HL-60/S4 (cell line): Measurements from ENCODE around the gene RASGEF1C.
"Not testable (repeated sequence)": the region's sequence is repeated elsewhere in the genome, so short reads cannot be mapped to it uniquely, and the experiment has no call there.

ENCODE experiments used
- in situ Hi-C: fragments of 300-500 bp; cut with MboI; formaldehyde crosslinking; loops from 2 replicates; pipeline ENCODE4 v1.14.3; 2022; ENCODE audit warnings: low sequenced_read_pairs

Gene RASGEF1C

DNA sequence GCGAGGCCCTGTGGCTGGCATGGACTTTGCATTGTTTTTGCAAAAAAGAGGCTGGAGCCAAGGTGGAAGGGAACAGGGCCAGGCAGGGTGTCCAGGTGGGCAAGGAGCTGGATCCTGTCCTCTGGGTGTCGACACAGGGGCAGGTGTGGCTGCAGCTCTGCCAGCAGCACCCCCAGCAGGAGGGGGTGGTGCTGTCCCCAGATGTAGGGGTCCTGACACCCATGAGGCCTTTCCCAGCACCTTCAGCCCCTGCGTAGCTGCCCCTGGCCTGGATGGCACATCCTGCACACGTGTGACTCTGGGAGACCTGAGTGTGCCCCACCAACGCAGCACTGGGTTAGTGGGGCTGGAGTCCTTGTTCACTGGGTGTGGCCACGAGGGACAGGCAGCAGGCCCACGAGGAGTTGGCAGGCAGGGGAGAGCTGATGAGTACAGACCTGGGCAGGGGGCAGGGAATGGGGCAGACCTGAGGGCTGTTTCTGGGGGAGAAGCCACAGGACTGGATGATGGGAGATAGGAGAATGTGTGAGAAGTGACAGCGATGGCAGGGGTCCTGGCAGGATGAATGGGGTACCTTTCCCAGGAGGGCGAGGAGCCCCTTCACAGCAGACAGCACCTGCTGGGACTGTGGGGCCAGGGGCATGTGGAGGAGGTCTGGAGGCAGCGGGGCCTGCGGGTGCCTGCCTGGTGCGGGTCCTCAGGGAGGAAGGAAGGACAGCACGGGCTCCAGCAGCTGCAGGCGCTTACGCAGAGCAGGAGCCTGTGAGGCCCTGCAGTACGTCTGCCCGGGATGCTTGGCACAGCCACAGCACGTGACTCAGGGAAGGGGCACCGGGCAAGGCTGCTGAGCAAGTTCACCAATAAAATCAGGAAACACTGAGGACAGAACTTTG lies 3.6 kb upstream of the RASGEF1C start:
- in situ Hi-C loops = no loop called here

DNA sequence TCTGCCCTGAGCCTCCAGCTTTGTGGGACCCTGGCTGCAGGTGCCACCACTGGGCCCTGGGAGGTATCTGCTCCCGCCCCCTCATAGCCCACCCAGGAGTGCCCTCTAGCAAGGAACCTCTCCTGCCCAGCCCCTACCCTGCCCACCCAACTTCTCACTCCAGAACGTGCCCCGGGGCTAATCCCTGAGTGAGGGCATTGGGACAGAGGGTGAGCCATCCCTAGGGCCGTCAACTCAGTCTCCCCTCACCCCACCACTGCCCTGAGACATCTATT lies 2.7 kb upstream of the RASGEF1C start:
- in situ Hi-C loops = no loop called here

DNA sequence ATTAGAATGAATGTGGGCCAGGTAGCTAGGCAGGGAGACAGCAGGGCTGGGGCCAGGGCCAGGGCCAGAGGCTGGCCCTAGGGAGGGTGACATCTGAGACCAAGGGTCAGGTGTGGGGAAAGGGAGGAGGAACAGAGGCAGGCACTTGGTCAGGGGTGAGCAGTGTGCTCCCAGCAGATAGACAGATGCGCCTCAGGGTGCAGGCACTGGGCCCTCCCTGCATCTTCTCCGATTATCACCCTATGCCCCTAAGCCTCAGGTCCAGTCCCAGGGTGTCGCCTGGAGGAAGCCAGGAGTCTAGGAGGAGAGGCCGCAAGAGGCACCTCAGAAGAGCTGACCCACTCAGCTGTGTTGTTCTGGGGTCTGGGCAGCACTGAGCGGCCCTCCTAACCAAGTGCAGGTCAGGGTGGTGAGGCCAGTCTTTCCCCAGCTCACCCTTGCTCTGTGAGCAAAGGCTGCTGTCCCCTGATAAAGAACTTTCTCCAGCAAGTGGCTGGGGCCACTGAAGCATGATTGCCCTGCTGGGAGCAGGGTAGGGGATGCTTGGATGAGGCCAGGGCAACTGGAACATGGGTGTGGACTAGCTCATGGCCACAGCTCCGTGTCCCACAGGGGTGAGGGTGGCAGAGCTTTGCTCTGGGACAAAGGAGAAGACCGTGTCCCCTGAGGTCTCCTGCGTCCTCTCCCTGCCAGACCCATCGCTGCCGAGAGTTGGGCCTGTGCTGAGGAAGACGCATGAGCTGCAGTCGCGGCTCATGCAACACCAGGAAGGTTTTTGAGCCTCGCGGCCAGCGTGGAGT lies 2.1 kb upstream of the RASGEF1C start:
- in situ Hi-C loops = no loop called here

DNA sequence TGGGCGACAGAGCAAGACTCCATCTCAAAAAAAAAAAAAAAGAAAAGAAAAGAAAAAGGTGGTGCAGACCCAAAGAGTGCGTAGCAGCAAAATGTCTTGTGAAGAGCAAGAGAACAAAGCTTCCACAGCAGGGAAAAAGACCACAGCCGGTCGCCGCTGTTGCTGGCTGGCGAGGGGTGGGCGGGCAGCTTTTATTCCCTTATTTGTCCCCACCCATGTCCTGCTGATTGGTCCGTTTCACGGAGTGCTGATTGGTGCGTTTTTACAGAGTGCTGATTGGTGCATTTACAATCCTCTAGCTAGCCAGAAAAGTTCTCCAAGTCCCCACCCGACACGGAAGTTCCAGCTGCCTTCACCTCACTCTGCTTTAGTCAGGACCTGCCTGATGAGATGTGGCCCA lies 1.1 kb upstream of the RASGEF1C start:
- in situ Hi-C loops = not testable (repeated sequence)

DNA sequence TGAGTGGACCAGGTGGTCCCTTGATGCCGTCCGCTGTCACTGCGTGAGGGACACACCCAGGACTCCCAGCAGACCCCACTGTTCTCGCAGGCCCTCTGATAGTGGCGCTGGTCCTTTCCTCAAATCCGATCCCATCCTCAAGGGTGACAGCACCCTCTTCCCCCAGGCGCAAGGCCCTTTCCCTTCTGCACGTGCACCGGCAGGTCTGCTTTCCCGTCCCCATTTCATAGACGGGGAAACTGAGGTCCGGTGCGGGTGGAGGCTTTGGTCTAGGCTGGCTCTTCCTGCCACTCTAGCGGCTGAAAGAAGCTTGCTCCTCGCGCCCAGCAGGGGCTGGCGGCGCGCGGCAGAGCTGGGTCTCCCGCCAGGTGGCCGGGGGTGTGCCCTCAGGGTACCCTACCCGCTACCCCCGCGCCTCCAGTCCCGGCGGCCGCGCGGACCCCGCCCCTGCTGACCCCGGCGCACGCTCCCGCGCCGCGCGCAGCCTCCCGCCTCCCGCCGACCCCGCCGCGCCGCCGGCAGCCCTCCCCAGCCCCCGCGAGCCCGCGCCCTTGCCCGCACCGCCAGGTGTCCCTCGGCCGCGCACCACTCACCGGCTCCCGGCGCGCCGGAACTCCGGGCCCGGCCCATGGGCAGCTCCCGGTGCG lies 453 bp downstream of the RASGEF1C start:
- in situ Hi-C loops = no loop called here

DNA sequence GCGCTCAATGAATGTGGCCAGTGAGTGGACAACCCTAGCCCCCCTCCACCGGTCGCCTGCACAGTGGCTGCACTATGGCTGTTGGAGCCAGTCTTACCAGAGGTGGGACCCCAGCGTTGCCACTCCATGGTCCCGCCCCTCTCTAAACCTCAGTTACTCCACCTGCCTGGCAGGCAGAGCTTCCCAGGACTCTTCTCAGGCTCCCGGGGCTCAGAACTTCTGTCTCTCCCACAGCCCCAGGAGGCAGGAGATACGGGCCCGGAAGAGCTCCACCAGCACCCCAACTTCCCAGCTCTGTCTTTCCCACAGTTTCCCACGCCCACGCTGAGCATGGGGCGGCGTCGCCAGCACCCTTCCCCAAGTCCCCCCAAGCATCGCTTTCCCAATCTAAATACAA lies 975 bp downstream of the RASGEF1C start:
- in situ Hi-C loops = no loop called here

DNA sequence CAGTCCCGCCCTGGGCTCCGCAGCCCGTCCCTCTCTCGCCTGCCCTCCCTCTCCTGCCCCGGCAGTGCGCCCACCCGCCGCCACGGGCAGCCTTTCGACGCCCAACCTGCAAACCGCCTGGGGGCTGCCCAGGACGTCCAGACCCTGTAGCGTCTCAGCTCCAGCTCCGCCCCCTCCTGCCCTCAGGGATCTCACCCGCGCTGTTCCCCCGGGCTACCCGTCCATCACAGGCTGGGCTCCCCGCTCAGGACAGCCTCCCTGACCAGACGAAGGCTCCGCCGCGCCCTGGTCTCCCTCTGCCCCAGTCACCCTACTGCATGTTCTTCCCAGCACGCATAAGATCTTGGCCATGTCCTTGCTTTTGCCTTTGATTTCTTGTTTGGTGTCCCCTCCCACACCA lies 1.4 kb downstream of the RASGEF1C start:
- in situ Hi-C loops = no loop called here

DNA sequence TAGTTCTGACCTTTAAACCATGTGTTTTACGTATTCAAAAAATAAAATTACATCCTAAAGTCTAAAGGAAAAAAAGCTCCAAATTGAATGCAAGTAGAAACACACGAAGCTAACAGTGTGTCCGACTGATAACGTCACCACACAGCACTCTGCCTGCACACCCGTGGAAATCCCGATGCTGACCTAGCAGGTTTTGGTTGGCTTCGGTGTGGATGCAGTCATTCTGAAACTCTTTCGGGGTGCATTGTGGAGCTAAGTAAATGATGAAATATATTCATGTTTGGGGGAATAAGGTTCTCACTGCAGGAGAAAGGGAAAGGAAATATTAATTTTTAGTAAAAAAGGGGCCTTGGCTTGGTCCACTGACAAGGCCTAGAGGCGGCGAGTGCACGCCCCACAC lies 2.0 kb downstream of the RASGEF1C start:
- in situ Hi-C loops = no loop called here

DNA sequence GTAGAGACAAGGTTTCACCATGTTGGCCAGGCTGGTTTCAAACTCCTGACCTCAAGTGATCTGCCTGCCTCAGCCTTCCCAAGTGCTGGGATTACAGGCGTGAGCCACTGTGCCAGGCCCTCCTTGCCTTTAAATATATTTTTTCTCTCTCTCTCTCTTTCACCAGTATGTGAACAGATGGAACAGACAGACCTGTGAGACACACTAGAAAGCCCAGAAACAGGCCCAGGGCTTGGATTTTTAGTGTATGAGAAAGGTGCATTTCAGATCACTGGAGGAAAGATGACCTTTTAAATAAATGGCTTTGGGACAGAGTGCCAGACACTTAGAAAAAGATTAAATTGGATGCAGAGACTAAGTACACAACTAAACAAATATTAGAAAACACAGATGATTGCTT lies 3.1 kb downstream of the RASGEF1C start:
- in situ Hi-C loops = no loop called here

DNA sequence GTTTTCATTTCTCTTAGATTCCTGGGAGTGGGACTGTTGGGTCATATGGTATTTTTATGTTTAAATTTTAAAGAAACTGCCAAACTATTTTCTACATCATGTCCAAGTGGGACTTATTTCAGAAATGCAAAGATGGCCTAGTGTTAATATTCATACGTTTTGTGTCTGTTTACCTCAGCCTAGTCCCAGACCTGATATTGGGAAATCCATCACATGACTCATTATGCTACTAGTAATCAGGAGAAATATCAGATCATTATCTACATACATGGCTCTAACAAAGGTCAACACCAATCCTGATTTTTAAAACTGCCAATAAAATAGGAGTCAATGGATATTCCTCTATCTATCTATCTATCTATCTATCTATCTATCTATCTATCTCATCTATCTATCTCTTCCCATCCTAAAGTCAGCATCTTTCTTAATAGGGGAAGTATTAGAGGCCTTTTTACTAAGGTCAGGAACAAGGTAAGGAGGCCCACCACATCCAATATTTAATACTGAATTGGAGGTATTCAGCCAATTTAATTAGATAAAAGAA lies 4.7 kb downstream of the RASGEF1C start:
- in situ Hi-C loops = no loop called here

DNA sequence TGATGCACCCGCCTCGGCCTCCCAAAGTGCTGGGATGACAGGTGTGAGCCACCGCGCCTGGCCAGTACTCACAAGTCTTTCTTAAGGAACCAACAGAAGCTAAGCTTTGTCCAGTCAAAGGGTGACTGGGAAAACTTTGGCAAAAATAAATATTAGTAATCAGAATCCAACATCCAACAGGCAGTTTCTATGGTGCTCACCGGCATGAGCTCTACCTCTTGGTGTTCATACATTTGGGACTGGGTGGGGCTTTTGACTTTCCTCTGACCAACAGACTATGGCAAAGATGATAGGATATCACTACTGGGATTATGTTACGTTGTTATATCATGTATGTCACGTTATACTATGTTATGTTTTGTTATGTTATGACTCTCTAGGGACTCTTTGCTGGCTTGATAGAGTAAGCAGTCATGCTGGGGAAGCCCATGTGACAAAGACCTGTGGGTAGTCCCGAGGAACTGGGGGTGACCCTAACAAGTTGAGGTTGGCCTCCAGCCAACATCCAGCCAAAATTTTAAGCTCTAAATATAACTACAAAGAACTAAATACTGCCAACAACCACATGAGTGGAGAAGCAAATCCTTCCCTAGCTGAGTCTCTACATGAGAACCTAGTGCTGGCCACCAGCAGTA lies 6.0 kb downstream of the RASGEF1C start:
- in situ Hi-C loops = no loop called here

DNA sequence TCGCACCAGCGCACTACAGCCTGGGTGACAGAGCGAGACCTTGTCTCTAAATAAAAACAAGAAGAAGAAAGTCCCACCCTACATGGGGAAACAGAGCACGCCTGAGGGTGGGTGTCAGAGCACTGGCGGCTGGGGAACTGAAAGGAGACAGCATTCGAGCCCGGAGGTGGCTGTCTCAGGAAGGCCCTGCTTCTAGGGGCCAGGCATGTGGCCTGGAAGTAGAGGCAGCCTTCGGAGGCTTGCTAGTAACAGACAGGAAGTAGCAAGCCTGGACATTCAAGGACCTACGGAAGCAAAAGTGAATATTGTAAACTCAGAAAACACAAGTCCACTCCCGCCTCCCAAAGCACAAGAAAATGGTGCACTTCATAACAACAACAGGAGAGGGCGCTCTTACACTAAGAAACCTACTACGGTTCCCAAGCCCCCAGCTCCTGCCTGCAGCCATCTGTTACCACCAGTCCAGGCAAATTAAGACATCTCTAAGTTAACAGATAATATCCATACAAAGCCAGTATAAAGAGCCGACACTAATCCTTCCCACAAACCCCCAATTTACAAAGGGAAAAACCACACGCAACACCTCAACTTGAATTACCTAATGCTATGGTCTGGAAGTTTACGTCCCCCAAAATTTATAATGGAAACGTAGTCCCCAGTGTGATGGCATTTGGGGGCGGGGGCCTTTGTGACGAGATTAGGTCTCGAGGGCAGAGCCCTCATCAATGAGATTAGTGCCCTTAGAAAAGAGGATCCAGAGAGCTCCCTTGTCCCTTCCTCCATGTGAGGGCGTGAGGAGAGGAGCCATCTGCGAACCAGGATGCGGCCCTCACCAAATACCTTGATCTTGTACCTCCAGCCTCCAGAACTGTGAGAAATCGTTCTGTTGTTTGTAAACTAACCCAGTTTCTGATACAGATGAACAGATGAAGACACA lies 7.7 kb downstream of the RASGEF1C start:
- in situ Hi-C loops = no loop called here

DNA sequence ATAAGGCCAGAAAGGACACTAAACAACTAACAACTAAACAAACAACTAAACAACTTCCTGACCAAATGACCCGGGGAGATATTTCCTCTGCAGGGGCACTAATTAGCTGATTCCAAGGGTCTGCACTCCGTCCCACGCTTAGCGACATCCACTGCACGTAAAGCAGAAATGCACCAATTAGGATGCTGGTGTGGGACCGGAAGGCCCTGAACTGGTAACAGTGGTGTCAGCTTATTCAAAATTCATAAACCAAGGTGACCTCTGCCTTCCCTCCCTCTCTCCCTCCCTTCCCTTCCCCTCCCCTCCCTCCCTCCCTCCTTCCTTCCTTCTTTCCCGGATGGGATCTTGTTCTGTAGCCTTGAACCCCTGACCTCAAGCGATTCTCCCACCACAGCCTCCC lies 9.6 kb downstream of the RASGEF1C start:
- in situ Hi-C loops = no loop called here

DNA sequence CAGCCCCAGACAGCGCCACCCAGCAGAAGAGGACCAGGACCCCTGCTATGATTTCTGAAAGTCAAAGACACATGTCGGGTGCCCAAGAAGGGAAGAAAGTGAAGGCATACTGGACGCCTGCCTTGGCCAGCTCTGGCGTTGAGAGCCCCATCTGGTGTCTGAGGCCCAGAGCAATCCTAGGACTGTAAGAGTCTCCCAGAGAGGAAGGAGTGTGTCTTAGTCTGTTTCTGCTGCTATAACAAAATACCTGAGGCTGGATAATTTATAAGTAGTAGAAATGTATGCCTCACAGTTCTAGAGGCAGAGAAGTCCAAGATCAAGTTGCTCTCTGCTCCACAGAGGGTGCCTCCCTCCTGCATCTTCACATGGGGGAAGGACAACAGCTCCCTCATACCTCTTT lies 10.8 kb downstream of the RASGEF1C start:
- in situ Hi-C loops = no loop called here

DNA sequence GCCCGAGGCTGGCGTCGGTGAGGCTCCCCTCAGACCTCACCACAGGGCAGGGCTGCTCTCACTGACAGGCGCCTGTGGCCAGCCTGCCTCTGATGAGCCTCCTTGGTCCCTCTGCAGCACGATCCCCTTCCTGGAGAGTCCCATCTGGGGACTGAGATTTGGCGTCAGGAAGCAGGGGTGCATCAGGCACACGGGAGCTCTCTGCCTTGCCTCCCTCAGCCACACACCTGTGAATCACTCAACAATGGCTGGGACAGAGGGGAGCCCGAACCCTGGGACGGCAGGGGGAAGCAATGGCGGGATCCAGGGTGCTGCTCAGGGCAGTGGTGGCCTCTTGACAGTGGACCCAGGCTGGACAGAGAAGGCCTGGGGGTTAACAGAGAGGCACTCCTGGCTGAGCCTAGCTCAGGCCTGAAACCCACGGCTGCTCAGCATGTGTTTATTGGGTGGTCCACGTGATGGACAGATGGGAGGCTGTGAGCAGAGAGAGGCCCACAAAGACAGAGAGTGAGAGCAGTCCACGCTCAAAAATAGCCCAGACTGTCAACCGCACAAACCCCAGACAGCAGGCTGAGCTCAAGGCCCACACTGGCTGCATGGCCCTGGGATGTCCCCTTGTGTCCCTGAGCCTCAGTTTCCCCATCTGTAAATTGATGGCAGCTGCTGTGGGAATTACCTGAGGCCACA lies 11.9 kb downstream of the RASGEF1C start:
- in situ Hi-C loops = no loop called here

DNA sequence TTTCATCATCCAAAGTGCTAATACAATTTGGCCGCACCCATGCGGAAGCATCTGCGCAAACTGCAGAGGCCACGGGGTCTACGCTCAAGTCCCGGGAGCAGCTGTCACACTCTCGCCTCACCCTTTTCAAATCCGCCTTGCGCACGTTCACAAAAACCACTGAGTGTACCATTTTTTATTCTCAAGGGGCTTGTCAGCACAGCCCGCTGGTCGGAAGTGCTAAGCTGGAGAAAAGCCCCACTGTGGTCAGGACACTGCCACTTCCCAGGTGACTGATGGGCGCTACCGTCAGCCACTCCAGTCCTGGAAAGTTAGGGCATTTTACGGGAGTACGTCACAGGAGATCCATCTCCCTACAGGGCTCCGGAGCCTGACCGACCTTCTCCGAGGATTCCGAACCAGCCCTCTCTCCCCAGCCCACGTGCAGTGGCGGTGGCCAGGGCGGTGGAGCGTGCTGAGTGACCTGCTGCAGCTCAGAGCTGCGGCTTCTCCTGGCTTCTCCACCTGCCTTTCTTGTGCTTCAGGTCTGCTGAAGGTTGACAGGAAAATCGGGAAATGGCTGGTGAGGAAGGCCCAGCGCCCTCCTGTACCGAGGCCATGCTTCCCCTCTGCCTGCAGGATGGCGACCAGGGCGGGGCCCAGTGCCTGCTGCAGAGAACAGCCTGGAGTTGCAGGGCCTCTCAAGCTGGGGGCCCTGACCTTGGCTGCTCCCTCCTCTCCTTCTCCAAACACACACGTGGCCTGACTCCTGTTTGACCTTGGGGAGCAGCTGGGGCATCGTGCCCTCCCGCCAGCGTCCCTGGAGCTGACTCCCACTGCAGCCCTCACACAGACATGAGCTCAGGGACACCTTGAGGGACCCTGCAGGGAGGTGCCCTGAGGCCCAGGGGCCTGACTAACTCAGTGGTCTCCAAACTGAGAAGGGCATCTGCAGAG lies 14.3 kb downstream of the RASGEF1C start:
- in situ Hi-C loops = no loop called here

DNA sequence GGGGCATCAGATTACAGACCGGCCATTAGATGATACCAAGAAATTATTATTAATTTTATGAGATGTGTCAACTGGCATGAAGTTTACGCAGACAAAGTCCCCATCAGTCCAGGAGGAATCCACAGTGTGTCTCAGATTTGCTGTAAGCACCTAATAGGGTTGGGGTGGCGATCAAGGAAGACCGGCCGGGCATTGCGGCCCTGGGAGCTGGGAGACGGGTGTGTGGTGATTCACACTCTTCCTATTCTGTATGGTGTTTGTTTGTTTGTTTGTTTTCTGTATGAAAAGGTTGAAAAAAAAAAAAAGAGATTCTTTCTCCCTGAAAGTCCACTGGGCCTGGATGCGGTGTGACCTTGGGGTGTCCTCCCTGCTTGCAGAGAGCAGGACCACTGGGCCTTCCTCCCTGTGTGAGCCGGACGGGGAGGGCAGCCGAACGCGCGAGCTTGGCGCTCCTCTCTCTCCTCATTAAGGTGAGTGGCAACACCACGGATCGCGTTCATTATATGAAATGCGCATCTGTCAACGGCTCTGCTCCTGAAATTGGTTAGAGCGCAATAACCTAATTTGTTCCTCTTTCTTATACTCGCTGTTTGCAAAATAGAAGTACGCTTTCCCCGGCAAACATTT lies 15.1 kb downstream of the RASGEF1C start:
- in situ Hi-C loops = no loop called here

DNA sequence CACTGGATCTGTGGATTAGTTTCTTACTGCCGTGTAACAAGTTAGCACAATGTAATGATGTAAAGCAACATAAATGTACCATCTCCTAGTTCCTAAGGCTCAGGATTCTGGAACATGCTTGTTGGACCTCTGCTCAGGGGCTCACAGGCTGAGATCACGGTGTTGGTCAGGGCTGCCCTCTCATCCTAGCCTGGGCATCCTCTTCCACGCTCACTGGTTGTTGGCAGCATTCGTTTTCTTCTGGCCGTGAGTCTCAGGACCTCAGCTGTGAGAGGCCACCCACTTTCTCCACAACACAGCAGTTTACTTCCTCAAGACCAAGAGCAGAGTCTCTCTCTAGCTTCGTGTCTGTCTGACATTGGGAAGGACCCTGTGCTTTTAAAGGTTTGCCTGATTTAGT lies 17.3 kb downstream of the RASGEF1C start:
- in situ Hi-C loops = no loop called here
